IgD-negative memory B cell (primary cell): ENCODE measurements around the gene CCND1. TPM values are rescaled to one million over a fixed set of nuclear protein-coding genes. Genes with fewer than 3 reads are reported as not detected.

Source experiments
- H3K27ac Mint-ChIP-seq, 3 donors: one replicate each; pipeline ENCODE4 v1.8.0; 2020 to 2022; ENCODE audit warnings: mild to moderate bottlenecking in 3 of 3, mixed read lengths in 3 of 3, moderate library complexity in 1 of 3
- H3K27me3 Mint-ChIP-seq: one replicate; pipeline ENCODE4 v1.8.0; 2021; ENCODE audit warnings: mixed read lengths
- H3K36me3 Mint-ChIP-seq: one replicate; pipeline ENCODE4 v1.8.0; 2020; ENCODE audit warnings: mild to moderate bottlenecking, mixed read lengths
- H3K4me1 Mint-ChIP-seq, 3 donors: one replicate each; pipeline ENCODE4 v1.8.0; 2020 to 2022; ENCODE audit warnings: mixed read lengths in 3 of 3, mild to moderate bottlenecking in 1 of 3
- H3K4me3 Mint-ChIP-seq, 4 donors: one replicate each; pipeline ENCODE4 v1.8.0; 2020 to 2022; ENCODE audit warnings: mild to moderate bottlenecking in 4 of 4, mixed read lengths in 4 of 4, moderate library complexity in 3 of 4
- H3K9me3 Mint-ChIP-seq, 3 donors: one replicate each; pipeline ENCODE4 v1.8.0; 2020 to 2021; ENCODE audit warnings: mixed read lengths in 3 of 3, mild to moderate bottlenecking in 1 of 3
- polyA plus RNA-seq: library from polyadenylated mRNA; unstranded; fragments of 300-500 nt; fragmentation: Illumina TruSeq; gene quantifications from one replicate; pipeline ENCODE4 v1.2.3, GENCODE V29; 2021

CCND1 gene
- polyA plus RNA-seq, 1 donor from 2014 or later, result 9.6 TPM

GRCh38 chr11:69642549-69642912 is 1.6 kb downstream of the CCND1 start:
- peaks cover 1% of the 10 kb centered on the region for H3K36me3 Mint-ChIP-seq
- H3K27me3 Mint-ChIP-seq, result peaks cover 28% of the 10 kb centered on the region
- H3K4me3 Mint-ChIP-seq, result peak overlapping the region in 3 of 4 donors; percentile 43 to 89 (median 88)
- H3K9me3 Mint-ChIP-seq, result no peaks in the 10 kb centered on the region
- no peak overlapping the region for H3K27ac Mint-ChIP-seq
- peaks cover 7 to 22% (median 15%) of the 10 kb centered on the region in 3 donors for H3K4me1 Mint-ChIP-seq

GRCh38 chr11:69642913-69643632 is 2.1 kb downstream of the CCND1 start:
- H3K4me3 Mint-ChIP-seq, result peak overlapping the region; percentile 86 to 95 (median 90)
- H3K27ac Mint-ChIP-seq, result peak overlapping the region in 2 of 3 donors; percentile 79 to 87

GRCh38 chr11:69643646-69644045 is 2.7 kb downstream of the CCND1 start:
- Mint-ChIP-seq H3K36me3 (peaks cover 3% of the 10 kb centered on the region), H3K4me1 (peaks cover 7 to 24% (median 17%) of the 10 kb centered on the region in 3 donors), H3K9me3 (no peaks in the 10 kb centered on the region), H3K27me3 (peaks cover 21% of the 10 kb centered on the region), H3K27ac (peak overlapping the region in 1 of 3 donors; percentile 79), H3K4me3 (peak overlapping the region; percentile 71 to 89 (median 78))

More at GRCh38 chr11:69642913-69643632, 2.1 kb downstream of the CCND1 start:
- Mint-ChIP-seq H3K36me3 (peaks cover 3% of the 10 kb centered on the region), H3K9me3 (no peaks in the 10 kb centered on the region), H3K27me3 (peaks cover 25% of the 10 kb centered on the region), H3K4me1 (peaks cover 9 to 27% (median 16%) of the 10 kb centered on the region in 3 donors)

- H3K36me3 Mint-ChIP-seq, result peaks cover 3% of the 10 kb centered on the region
- peaks cover 18% of the 10 kb centered on the region for H3K27me3 Mint-ChIP-seq
- no peaks in the 10 kb centered on the region for H3K9me3 Mint-ChIP-seq
- peak overlapping the region in 1 of 3 donors; percentile 69 for H3K27ac Mint-ChIP-seq
- peak overlapping the region in 3 of 4 donors; percentile 61 to 89 (median 81) for H3K4me3 Mint-ChIP-seq
- H3K4me1 Mint-ChIP-seq, result peaks cover 7 to 24% (median 17%) of the 10 kb centered on the region in 3 donors
Measured at GRCh38 chr11:69644071-69644961, 3.4 kb downstream of the CCND1 start.

- Mint-ChIP-seq H3K4me1 (peaks cover 7 to 17% (median 13%) of the 10 kb centered on the region in 3 donors), H3K36me3 (peaks cover 3% of the 10 kb centered on the region), H3K9me3 (no peaks in the 10 kb centered on the region), H3K4me3 (peak overlapping the region in 1 of 4 donors; percentile 40), H3K27me3 (peaks cover 11% of the 10 kb centered on the region), H3K27ac (no peak overlapping the region)
Measured at GRCh38 chr11:69644962-69645675, 4.2 kb downstream of the CCND1 start.

GRCh38 chr11:69645801-69646492 is 5.0 kb downstream of the CCND1 start:
- Mint-ChIP-seq H3K9me3 (no peaks in the 10 kb centered on the region), H3K27ac (no peak overlapping the region), H3K4me3 (peak overlapping the region in 2 of 4 donors; percentile 7 to 40), H3K4me1 (peaks cover 2 to 9% (median 9%) of the 10 kb centered on the region in 3 donors), H3K27me3 (peaks cover 4% of the 10 kb centered on the region), H3K36me3 (peaks cover 2% of the 10 kb centered on the region)

- Mint-ChIP-seq H3K36me3 (peaks cover 3% of the 10 kb centered on the region), H3K9me3 (no peaks in the 10 kb centered on the region), H3K4me1 (peaks cover 2 to 8% (median 6%) of the 10 kb centered on the region in 3 donors), H3K27me3 (no peaks in the 10 kb centered on the region), H3K4me3 (no peak overlapping the region), H3K27ac (no peak overlapping the region)
Measured at GRCh38 chr11:69646493-69647389, 5.8 kb downstream of the CCND1 start.

- Mint-ChIP-seq H3K4me3 (peak overlapping the region in 1 of 4 donors; percentile 73), H3K4me1 (peaks cover 2 to 8% (median 6%) of the 10 kb centered on the region in 3 donors), H3K27me3 (no peaks in the 10 kb centered on the region), H3K36me3 (peaks cover 4% of the 10 kb centered on the region), H3K27ac (no peak overlapping the region), H3K9me3 (no peaks in the 10 kb centered on the region)
Measured at GRCh38 chr11:69647390-69647748, 6.4 kb downstream of the CCND1 start.

GRCh38 chr11:69647761-69648497 is 7.0 kb downstream of the CCND1 start:
- Mint-ChIP-seq H3K9me3 (no peaks in the 10 kb centered on the region), H3K36me3 (peaks cover 4% of the 10 kb centered on the region), H3K4me1 (peaks cover 2 to 8% (median 6%) of the 10 kb centered on the region in 3 donors), H3K4me3 (peak overlapping the region in 1 of 4 donors; percentile 73), H3K27me3 (no peaks in the 10 kb centered on the region), H3K27ac (no peak overlapping the region)

- Mint-ChIP-seq H3K4me3 (no peak overlapping the region), H3K27me3 (no peaks in the 10 kb centered on the region), H3K9me3 (no peaks in the 10 kb centered on the region), H3K4me1 (peaks cover 2 to 6% (median 6%) of the 10 kb centered on the region in 3 donors), H3K36me3 (peaks cover 4% of the 10 kb centered on the region), H3K27ac (no peak overlapping the region)
Measured at GRCh38 chr11:69648679-69649575, 8.0 kb downstream of the CCND1 start.

GRCh38 chr11:69649576-69649900 is 8.6 kb downstream of the CCND1 start:
- H3K9me3 Mint-ChIP-seq, result no peaks in the 10 kb centered on the region

GRCh38 chr11:69650081-69650831 is 9.3 kb downstream of the CCND1 start:
- Mint-ChIP-seq H3K4me1 (peaks cover 2 to 6% (median 6%) of the 10 kb centered on the region in 3 donors), H3K4me3 (no peak overlapping the region), H3K27ac (no peak overlapping the region), H3K27me3 (no peaks in the 10 kb centered on the region), H3K36me3 (peaks cover 4% of the 10 kb centered on the region), H3K9me3 (no peaks in the 10 kb centered on the region)

More at GRCh38 chr11:69649576-69649900, 8.6 kb downstream of the CCND1 start:
- Mint-ChIP-seq H3K36me3 (peaks cover 4% of the 10 kb centered on the region), H3K27me3 (no peaks in the 10 kb centered on the region), H3K27ac (no peak overlapping the region), H3K4me3 (no peak overlapping the region), H3K4me1 (peaks cover 2 to 6% (median 6%) of the 10 kb centered on the region in 3 donors)
